Astrocyte (in vitro differentiated cells and primary cell): Measurements from ENCODE around the gene RALGDS.

Experiments
- CTCF ChIP-seq: IDR thresholded peaks from 2 replicates; pipeline ENCODE4 v1.5.1; 2011; ENCODE audit warnings: low read depth, mild to moderate bottlenecking, inconsistent platforms, low read length, moderate library complexity; ENCODE audit not compliant: insufficient read depth
- EZH2 ChIP-seq: IDR thresholded peaks from 2 replicates; pipeline ENCODE4 v1.6.1; 2012; ENCODE audit warnings: mild to moderate bottlenecking, low read length, inconsistent platforms; ENCODE audit not compliant: insufficient read depth

GRCh38 chr9:133089271-133089671 is 31.8 kb downstream of the RALGDS start:
- TF ChIP-seq CTCF, result no peak
- TF ChIP-seq EZH2, result no peak
